T-helper 1 cell (primary cell): ENCODE results near the gene FFAR2.

ENCODE experiments used
- DNase-seq, 5 donors: peaks; one replicate each; pipeline ENCODE4 v3.0.0-alpha.2; 2012 to 2020

FFAR2 gene

DNA sequence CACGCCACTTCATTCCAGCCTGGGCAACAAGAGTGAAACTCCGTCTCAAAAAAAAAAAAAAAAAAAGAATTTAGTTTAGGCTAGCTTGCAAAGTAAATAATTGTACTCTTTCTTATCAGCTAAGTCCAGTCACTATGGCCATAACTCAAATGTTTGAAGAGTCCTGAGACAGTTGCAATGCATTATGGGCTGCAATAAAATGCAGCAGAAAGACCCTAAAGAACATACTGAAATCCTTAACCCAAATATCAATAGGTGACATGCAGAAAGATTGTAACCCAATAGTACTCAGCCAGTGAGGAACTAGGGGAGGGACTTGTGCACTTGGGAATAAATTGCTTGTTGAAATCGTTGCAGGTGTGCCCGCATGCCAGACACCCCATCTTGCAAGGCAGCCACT lies 20.9 kb upstream of the FFAR2 start:
- DNase-seq = no peak

- DNase-seq = no peak
Observed at GRCh38 chr19:35429698-35430408, 18.2 kb upstream of the FFAR2 start.

DNA sequence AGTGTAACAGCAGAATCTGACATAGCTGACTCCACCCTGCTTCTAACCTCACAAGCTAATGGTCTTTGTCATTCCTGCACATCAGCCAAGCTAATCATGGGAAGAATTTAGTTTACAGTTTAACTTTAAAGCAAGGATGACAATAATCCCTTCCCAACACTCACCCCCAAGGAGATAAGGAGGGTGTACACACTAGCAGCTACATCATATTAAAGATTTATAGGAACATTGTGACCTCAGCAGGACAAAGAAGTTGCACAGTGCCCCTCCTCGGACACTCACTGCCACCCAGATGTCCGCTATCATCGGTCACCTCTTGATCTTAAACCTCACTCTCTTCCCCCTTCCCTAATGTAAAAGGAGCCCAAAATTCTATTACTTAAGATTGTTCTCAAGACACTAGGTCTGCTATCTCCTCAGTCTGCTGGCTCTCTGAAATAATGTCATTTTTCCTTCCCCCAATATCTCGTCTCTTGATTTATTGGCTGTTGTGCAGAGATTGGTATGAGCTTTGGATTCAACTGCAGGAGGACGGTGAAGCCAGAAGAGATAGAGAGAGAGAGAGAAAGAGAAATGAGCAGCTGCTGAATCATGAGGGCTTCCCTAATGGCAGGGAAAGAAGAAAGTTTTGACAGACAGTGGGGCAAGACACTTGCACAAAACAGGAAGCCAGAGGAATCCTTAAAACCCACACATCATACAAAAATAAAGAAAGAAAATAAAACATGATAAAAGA lies 17.5 kb upstream of the FFAR2 start:
- no peak for DNase-seq

GRCh38 chr19:35431145-35431807 lies 16.8 kb upstream of the FFAR2 start:
- no peak for DNase-seq

DNA sequence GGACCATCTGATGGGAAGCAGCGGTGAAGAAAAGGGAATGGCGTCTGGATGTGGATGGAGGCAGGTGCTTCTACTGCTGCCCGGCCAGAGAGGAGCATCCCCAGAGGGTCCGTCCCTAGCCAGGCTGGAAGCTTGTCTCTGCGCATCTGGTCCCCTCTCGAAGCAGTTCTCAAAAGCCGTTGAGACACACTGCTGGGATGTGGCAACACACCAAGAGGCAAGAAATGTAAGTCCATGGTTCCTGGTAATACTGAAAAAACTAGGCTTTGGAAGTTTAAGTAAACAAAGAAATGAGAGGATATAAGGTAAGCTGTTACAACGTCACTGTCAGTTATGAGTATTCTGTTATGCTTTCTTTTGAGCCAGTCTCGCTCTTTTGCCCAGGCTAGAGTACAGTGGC lies 15.1 kb upstream of the FFAR2 start:
- DNase-seq = no peak

GRCh38 chr19:35433448-35433847 lies 14.6 kb upstream of the FFAR2 start:
- no peak for DNase-seq

- DNase-seq = no peak
Observed at GRCh38 chr19:35435896-35436295, 12.2 kb upstream of the FFAR2 start.

DNA sequence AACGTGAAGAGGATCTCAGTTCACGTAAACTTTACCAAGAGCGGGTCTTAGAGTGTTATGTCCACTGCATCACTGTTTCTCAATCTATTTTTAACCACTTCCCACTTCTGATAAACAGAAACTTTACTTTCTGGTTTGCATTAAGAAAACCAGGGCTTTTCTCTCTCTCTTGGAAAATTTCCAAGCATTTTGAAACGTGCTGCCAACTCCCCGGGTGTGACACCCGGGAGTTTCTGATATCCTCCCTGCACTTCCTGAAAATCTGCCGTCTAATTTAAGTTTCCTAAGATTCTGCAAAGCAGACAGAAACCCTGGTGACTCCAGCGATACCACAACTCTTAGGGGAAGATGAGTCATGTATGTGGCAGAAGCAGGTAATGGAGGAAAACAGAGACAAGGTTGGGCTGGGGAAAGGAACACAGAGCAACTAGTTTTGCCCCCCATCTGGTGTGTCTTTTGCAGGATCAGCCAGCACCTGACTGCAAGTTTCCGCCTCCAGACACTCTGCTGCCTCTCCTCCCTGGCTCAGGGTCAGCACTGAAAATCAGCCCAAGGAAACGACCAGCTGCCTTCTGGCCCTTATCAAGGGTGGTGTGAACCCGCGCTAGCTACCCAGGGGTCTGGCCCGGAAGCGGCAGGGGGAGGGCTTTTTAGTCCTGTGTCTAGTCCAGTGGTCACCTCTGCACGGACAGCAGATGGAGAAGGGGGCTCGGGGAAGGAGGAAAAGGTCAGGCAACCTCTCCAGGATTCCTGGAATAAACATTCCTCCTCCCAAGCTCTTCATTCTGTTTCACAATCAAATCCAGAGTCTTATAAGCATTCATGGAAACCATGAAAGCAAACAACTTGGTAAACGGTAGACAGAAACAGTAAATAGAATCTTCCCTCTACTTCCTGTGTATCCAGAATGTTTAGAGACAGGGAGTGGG lies 11.3 kb upstream of the FFAR2 start:
- DNase-seq = peak in 1 of 5 donors; percentile 23

DNA sequence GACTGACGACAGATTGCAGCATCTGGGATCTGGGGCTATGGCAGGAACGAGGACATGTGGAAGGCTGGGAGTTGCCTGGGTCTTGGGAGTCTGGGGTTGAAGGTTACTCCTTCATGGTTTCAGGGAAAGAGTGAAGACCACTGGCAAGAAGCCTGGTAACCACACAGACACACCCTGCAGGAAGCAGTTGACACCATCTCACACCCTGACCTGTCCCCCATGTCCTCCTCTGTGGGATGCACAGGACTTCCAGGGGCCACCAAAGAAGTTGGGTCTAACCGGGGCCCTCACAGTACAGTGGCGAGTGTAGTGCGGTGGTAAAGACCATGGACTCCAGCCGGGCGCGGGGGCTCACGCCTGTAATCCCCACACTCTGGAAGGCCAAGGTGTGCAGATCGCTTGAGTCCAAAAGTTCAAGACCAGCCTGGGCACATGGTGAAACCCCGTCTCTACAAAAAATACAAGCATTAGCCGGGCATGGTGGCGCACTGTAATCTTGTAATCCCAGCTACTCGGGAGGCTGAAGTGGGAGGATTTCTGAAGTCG lies 10.6 kb upstream of the FFAR2 start:
- no peak for DNase-seq

- DNase-seq = no peak
Observed at GRCh38 chr19:35438096-35438495, 10.0 kb upstream of the FFAR2 start.

DNA sequence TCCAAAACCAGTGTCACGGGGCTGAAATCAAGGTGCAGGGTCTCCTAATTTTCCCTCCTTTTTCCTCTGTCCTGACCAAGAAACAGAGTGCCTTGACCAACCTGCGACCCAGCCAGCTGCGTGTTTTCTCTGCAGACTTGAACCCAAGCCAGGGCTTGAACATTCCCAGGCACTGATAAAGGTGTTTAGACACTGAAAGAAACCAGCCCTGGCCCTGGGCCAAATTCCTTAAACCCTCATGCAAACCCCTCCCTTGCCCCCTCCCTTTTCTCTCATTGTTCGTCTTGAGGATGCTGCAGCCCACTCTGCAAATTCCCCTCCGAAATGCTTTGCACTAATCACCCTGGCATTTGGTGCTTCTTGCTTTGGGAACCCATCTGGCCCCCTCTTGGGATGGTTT lies 9.5 kb upstream of the FFAR2 start:
- no peak for DNase-seq

- no peak for DNase-seq
Observed at GRCh38 chr19:35439921-35440320, 8.1 kb upstream of the FFAR2 start.

DNA sequence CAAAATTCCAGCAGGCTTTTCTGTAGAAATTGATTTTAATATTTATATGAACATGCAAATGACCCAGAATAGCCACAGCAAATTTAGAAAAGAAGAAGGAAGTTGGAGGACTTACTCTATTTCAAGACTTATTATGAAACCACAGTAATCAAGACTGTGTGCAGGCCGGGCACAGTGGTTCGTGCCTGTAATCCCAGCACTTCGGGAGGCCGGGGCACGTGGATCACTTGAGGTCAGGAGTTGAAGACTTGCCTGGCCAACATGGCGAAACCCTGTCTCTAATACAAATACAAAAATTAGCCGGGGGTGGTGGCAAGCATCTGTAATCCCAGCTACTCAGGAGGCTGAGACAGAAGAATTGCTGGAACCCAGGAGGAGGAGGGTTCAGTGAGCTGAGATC lies 6.0 kb upstream of the FFAR2 start:
- DNase-seq = no peak

- DNase-seq = no peak
Observed at GRCh38 chr19:35444735-35445134, 3.3 kb upstream of the FFAR2 start.

- DNase-seq = peak in 1 of 5 donors; percentile 64
Observed at GRCh38 chr19:35445826-35446593, 2.0 kb upstream of the FFAR2 start.

- no peak for DNase-seq
Observed at GRCh38 chr19:35449359-35450043, 1.4 kb downstream of the FFAR2 start.

- DNase-seq = peak in 1 of 5 donors; percentile 58
Observed at GRCh38 chr19:35451338-35452096, 3.5 kb downstream of the FFAR2 start.

DNA sequence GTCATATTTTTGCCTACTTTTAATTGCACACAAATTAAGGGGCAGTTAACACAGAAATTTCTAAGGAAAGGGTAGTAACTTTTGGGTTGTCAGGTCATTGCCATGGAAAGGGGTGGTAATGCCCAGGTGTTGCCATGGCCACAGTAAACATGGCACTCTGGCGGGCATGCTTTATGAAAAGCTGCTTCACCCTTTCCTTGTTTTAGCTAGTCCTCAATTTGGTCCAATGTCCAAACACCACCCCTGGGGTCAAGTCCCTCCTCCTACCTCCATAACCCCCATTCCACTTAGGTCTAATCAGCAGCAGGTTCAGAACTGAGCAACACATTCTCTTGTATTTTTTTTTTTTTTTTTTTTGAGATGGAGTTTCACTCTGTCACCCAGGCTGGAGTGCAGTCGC lies 6.6 kb downstream of the FFAR2 start:
- DNase-seq = no peak

- DNase-seq = no peak
Observed at GRCh38 chr19:35455616-35456201, 7.7 kb downstream of the FFAR2 start.

DNA sequence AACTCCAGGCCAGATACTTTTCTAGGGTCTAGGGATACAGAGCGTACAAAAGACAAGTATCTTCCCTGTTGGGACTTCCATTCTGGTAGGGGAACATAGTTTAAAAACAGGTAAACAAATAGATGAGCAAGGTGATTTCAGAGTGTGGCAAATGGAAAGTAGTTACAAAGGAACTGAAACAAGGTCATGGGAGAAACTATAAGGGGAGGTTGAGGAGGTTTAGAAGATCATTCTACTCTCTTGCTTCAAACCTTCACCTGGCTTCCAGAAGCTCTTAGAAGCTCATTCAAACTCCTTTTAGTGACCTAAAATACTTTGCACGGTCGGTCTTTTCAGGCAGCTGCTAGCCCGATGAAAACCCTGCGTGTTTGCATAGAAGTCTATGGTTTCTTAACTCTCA lies 9.1 kb downstream of the FFAR2 start:
- DNase-seq = no peak
